SK-N-SH (cell line): ENCODE data around the gene ZCCHC2. TPM values are rescaled to one million over a fixed set of nuclear protein-coding genes. Genes with fewer than 3 reads are reported as not detected.

Source experiments
- CTCF ChIA-PET: fragments of 300-600, 350-600 bp; formaldehyde crosslinking; extraction: SDS; loops from one replicate; lab custom pipeline; 2021; lab: Yijun Ruan, JAX
- POLR2A ChIA-PET: fragments of 350-600 bp; sonication (Branson Sonifier 250); formaldehyde crosslinking; extraction: SDS; loops from one replicate; lab custom pipeline; 2020; ENCODE audit warnings: antibody characterized with exemption, inconsistent platforms; lab: Yijun Ruan, JAX
- DNase-seq: peaks from one replicate; pipeline ENCODE4 v3.0.0; 2012
- H2AFZ ChIP-seq: fragments of 200-600 bp; sonication (generic); 2 replicates; pipeline ENCODE4 v1.8.1; 2016; ENCODE audit warnings: antibody characterized with exemption, mild to moderate bottlenecking, low read depth
- H3F3A ChIP-seq: fragments of 200-600 bp; sonication (generic); replicated peaks from 2 replicates; pipeline ENCODE3; 2016; ENCODE audit warnings: antibody characterized with exemption, mild to moderate bottlenecking; ENCODE audit not compliant: insufficient read depth
- H3K27ac ChIP-seq, 2 experiments: fragments of 200-500 bp in 1 of 2; fragments of 200-600 bp in 1 of 2; sonication (Bioruptor generic) in 1 of 2; sonication (generic), shearing (Covaris generic) in 1 of 2; 2 replicates each; pipeline versions ENCODE4 v1.5.1 to v1.6.1; 2014 to 2016; ENCODE audit warnings: low read depth in 2 of 2, inconsistent platforms in 1 of 2, low read length in 1 of 2, mild to moderate bottlenecking in 1 of 2, mixed read lengths in 1 of 2
- H3K27me3 ChIP-seq: fragments of 200-600 bp; sonication (generic), shearing (Covaris generic); 2 replicates; pipeline ENCODE4 v1.6.1; 2016; ENCODE audit warnings: mixed run types; ENCODE audit not compliant: insufficient read depth
- H3K36me3 ChIP-seq, 2 experiments: fragments of 200-500 bp in 1 of 2; fragments of 200-600 bp in 1 of 2; sonication (Bioruptor generic) in 1 of 2; sonication (generic) in 1 of 2; replicated peaks in 1 of 2; 2 replicates each; pipeline versions ENCODE3 to v1.5.1; 2014 to 2016; ENCODE audit warnings: low read length in 1 of 2, mild to moderate bottlenecking in 1 of 2; ENCODE audit not compliant: insufficient read depth in 2 of 2, control insufficient read depth in 1 of 2
- H3K4me1 ChIP-seq, 2 experiments: fragments of 200-500 bp in 1 of 2; fragments of 200-600 bp in 1 of 2; sonication (Bioruptor generic) in 1 of 2; sonication (generic), shearing (Covaris generic) in 1 of 2; 2 replicates each; pipeline versions ENCODE4 v1.5.1 to v1.6.1; 2014 to 2016; ENCODE audit warnings: low read depth in 1 of 2, low read length in 1 of 2, mixed run types in 1 of 2; ENCODE audit not compliant: insufficient read depth in 2 of 2, control insufficient read depth in 1 of 2
- H3K4me2 ChIP-seq: fragments of 200-600 bp; sonication (generic), shearing (Covaris generic); 2 replicates; pipeline ENCODE4 v1.6.1; 2017; ENCODE audit warnings: mixed run types
- H3K4me3 ChIP-seq, 2 experiments: fragments of 200-500 bp in 1 of 2; fragments of 200-600 bp in 1 of 2; sonication (Bioruptor generic) in 1 of 2; sonication (generic), shearing (Covaris generic) in 1 of 2; 2 replicates each; pipeline versions ENCODE4 v1.5.1 to v1.8.1; 2014 to 2016; ENCODE audit warnings: low read depth in 2 of 2, inconsistent platforms in 1 of 2, low read length in 1 of 2, mild to moderate bottlenecking in 1 of 2, mixed read lengths in 1 of 2, moderate library complexity in 1 of 2
- H3K79me2 ChIP-seq: fragments of 200-600 bp; sonication (generic); 2 replicates; pipeline ENCODE4 v1.8.1; 2017; ENCODE audit warnings: mild to moderate bottlenecking; ENCODE audit not compliant: insufficient read depth
- H3K9ac ChIP-seq: fragments of 200-600 bp; sonication (generic); 2 replicates; pipeline ENCODE4 v1.6.1; 2017; ENCODE audit warnings: mixed run types
- H3K9me2 ChIP-seq: fragments of 200-600 bp; sonication (generic); 2 replicates; pipeline ENCODE4 v1.6.1; 2017; ENCODE audit warnings: mixed run types
- H3K9me3 ChIP-seq: fragments of 200-600 bp; sonication (generic); 2 replicates; pipeline ENCODE4 v1.6.1; 2017; ENCODE audit warnings: mixed run types, mild to moderate bottlenecking, moderate library complexity
- H4K20me1 ChIP-seq: fragments of 200-600 bp; sonication (generic); 2 replicates; pipeline ENCODE4 v1.6.1; 2017; ENCODE audit warnings: mild to moderate bottlenecking, mixed run types; ENCODE audit not compliant: insufficient read depth
- CHD2 ChIP-seq: fragments of 150-350 bp; IDR thresholded peaks from 2 replicates; pipeline ENCODE4 v1.6.1; 2018; ENCODE audit warnings: low read length; ENCODE audit not compliant: partially characterized antibody
- EP300 ChIP-seq, 2 experiments: IDR thresholded peaks; 2 replicates each; pipeline versions ENCODE4 v1.4.0 to v1.6.1; 2012; ENCODE audit warnings: borderline replicate concordance in 1 of 2, low read depth in 1 of 2, low read length in 1 of 2
- EZH2phosphoT487 ChIP-seq: fragments of 200-600 bp; sonication (generic); IDR thresholded peaks from 2 replicates; pipeline ENCODE4 v1.6.1; 2017; ENCODE audit warnings: low read depth, mixed run types, mild to moderate bottlenecking, antibody characterized with exemption, moderate library complexity, borderline replicate concordance
- FOSL2 ChIP-seq: IDR thresholded peaks from 2 replicates; pipeline ENCODE4 v1.4.0; 2012; ENCODE audit warnings: low read depth, mild to moderate bottlenecking, moderate library complexity, borderline replicate concordance
- FOXM1 ChIP-seq: IDR thresholded peaks from 2 replicates; pipeline ENCODE4 v1.4.0; 2012; ENCODE audit warnings: low read depth, mild to moderate bottlenecking
- MEF2A ChIP-seq: IDR thresholded peaks from 2 replicates; pipeline ENCODE4 v1.4.0; 2012; ENCODE audit warnings: low read depth, borderline replicate concordance
- MXI1 ChIP-seq: IDR thresholded peaks from 2 replicates; pipeline ENCODE4 v1.6.1; 2012; ENCODE audit warnings: mild to moderate bottlenecking, low read depth, low read length, improper control_type of control experiment
- NFIC ChIP-seq: IDR thresholded peaks from 2 replicates; pipeline ENCODE4 v1.4.0; 2012; ENCODE audit warnings: borderline replicate concordance
- SIN3A ChIP-seq: IDR thresholded peaks from 2 replicates; pipeline ENCODE4 v1.6.1; 2012; ENCODE audit warnings: low read depth, mild to moderate bottlenecking, low read length, moderate library complexity, borderline replicate concordance
- WGBS: methylation state at CpG from one replicate; pipeline ENCODE4 v1.1.6; 2017; ENCODE audit warnings: low lambda C conversion rate; 5-methylcytosine and 5-hydroxymethylcytosine counted together
- polyA plus RNA-seq, 3 experiments: library from polyadenylated mRNA; depleted of rRNA; stranded (reverse); fragments of >200 nt; gene quantifications; 2 replicates each; pipeline ENCODE4 v1.2.3, GENCODE V29; 2012
- TF ChIP-seq, protein P1 (sequence below): IDR thresholded peaks from 2 replicates; pipeline ENCODE4 v1.4.0; 2012; ENCODE audit warnings: low read depth, borderline replicate concordance
- TF ChIP-seq, protein P2 (sequence below): IDR thresholded peaks from 2 replicates; pipeline ENCODE4 v1.4.0; 2012; ENCODE audit warnings: low read depth, borderline replicate concordance
- TF ChIP-seq, protein P3 (sequence below): IDR thresholded peaks from 2 replicates; pipeline ENCODE4 v1.6.1; 2012; ENCODE audit warnings: mild to moderate bottlenecking, low read depth, low read length, moderate library complexity

Gene ZCCHC2
- polyA plus RNA-seq, 1 of the 3 experiments (the other 2 are of a cell fraction) = 7.3 TPM

DNA sequence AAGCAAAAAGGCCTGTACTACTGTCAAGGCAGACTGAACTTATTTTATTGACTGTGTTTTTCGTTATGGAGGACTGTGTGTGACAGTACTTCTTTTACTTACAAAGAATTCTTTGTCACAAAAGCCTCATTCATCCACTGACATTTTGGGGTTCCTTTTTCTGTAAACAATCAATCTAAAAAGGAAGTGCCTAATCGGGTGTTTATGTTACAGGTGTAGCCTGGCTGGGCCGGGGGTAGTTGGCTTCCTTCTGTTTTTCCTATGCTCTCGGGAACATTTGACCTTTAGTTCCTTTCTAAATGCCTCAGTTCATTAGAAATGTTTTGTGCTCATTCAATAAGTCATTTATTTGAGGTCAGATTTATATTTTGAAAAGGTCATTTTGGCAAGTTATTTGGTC, 8.3 kb downstream of the ZCCHC2 start (continued):
- TF ChIP-seq, protein P1, sequence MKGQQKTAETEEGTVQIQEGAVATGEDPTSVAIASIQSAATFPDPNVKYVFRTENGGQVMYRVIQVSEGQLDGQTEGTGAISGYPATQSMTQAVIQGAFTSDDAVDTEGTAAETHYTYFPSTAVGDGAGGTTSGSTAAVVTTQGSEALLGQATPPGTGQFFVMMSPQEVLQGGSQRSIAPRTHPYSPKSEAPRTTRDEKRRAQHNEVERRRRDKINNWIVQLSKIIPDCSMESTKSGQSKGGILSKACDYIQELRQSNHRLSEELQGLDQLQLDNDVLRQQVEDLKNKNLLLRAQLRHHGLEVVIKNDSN = no peak
- TF ChIP-seq EZH2phosphoT487 = no peak

DNA sequence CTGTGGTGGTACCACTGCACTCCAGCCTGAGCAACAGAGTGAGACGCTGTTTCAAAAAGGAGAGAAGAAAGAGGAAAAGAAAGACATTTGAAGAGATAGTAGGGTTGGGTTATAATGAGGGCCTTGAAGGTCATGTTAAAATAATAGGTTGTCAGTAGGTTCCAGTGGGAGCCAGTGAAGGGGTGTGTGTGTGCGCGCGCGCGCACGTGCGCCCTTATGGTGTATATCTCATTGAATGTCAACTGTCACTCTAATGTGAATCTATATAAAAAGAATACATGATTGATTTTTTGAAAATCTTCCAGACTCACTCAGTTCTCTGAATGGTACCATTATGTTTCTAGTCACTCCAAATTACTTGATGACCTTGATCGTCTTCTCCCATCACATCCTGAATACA, 9.1 kb downstream of the ZCCHC2 start:
- H3K4me2 ChIP-seq = no peak overlapping the region
- H3K9ac ChIP-seq = no peak overlapping the region
- POLR2A ChIA-PET = no interaction called here
- DNase-seq = no peak
- WGBS = 96% methylated on average over 9 of the region's 9 CpGs
- H3K9me3 ChIP-seq = no peaks in the 10 kb centered on the region
- H3K36me3 ChIP-seq = no peaks in the 10 kb centered on the region
- no peaks in the 10 kb centered on the region for H3K27me3 ChIP-seq
- H2AFZ ChIP-seq = no peak overlapping the region
- H3K27ac ChIP-seq = no peak overlapping the region
- H3K4me3 ChIP-seq = no peak overlapping the region
- H3F3A ChIP-seq = no peaks in the 10 kb centered on the region
- no peaks in the 10 kb centered on the region for H4K20me1 ChIP-seq
- peaks cover 3 to 5% of the 10 kb centered on the region in 2 experiments; a peak in 1 of 4 replicates for H3K4me1 ChIP-seq
- no peaks in the 10 kb centered on the region for H3K9me2 ChIP-seq
- peaks cover 69% of the 10 kb centered on the region for H3K79me2 ChIP-seq
- TF ChIP-seq MEF2A = no peak
- no peak for TF ChIP-seq MXI1
- TF ChIP-seq, protein P2, sequence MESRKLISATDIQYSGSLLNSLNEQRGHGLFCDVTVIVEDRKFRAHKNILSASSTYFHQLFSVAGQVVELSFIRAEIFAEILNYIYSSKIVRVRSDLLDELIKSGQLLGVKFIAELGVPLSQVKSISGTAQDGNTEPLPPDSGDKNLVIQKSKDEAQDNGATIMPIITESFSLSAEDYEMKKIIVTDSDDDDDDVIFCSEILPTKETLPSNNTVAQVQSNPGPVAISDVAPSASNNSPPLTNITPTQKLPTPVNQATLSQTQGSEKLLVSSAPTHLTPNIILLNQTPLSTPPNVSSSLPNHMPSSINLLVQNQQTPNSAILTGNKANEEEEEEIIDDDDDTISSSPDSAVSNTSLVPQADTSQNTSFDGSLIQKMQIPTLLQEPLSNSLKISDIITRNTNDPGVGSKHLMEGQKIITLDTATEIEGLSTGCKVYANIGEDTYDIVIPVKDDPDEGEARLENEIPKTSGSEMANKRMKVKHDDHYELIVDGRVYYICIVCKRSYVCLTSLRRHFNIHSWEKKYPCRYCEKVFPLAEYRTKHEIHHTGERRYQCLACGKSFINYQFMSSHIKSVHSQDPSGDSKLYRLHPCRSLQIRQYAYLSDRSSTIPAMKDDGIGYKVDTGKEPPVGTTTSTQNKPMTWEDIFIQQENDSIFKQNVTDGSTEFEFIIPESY = no peak
- no peak for TF ChIP-seq EP300 (IDR thresholded peaks at IDR 0.05; ENCODE audit: borderline replicate concordance in 1 of 2, low read depth in 1 of 2, low read length in 1 of 2)
- no peak for TF ChIP-seq FOSL2
- no peak for TF ChIP-seq FOXM1
- no peak for TF ChIP-seq CHD2
- TF ChIP-seq, protein P3, sequence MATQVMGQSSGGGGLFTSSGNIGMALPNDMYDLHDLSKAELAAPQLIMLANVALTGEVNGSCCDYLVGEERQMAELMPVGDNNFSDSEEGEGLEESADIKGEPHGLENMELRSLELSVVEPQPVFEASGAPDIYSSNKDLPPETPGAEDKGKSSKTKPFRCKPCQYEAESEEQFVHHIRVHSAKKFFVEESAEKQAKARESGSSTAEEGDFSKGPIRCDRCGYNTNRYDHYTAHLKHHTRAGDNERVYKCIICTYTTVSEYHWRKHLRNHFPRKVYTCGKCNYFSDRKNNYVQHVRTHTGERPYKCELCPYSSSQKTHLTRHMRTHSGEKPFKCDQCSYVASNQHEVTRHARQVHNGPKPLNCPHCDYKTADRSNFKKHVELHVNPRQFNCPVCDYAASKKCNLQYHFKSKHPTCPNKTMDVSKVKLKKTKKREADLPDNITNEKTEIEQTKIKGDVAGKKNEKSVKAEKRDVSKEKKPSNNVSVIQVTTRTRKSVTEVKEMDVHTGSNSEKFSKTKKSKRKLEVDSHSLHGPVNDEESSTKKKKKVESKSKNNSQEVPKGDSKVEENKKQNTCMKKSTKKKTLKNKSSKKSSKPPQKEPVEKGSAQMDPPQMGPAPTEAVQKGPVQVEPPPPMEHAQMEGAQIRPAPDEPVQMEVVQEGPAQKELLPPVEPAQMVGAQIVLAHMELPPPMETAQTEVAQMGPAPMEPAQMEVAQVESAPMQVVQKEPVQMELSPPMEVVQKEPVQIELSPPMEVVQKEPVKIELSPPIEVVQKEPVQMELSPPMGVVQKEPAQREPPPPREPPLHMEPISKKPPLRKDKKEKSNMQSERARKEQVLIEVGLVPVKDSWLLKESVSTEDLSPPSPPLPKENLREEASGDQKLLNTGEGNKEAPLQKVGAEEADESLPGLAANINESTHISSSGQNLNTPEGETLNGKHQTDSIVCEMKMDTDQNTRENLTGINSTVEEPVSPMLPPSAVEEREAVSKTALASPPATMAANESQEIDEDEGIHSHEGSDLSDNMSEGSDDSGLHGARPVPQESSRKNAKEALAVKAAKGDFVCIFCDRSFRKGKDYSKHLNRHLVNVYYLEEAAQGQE = no peak
- TF ChIP-seq NFIC = no peak
- no peak for TF ChIP-seq SIN3A
- CTCF ChIA-PET = no interaction called here
